A549 (cell line): ENCODE results near the gene CLDN14.

ENCODE experiments used
- CBX8 ChIP-seq: fragments of 200-600 bp; sonication (generic); IDR thresholded peaks from 2 replicates; pipeline ENCODE4 v1.6.1; 2016
- CEBPB ChIP-seq, 2 experiments: fragments of >200 bp in 1 of 2; sonication (Bioruptor Twin) in 1 of 2; formaldehyde crosslinking in 1 of 2; IDR thresholded peaks; 2 replicates each; pipeline ENCODE4 v1.6.1; 2012 to 2016
- CTCF ChIP-seq: fragments of >200 bp; sonication (Bioruptor Twin); formaldehyde crosslinking; IDR thresholded peaks from 3 replicates; pipeline ENCODE4 v1.5.1; 2016
- EHF ChIP-seq: fragments of 250-450 bp; sonication (Bioruptor Pico); IDR thresholded peaks from 2 replicates; pipeline ENCODE4 v1.5.0; 2020; ENCODE audit warnings: mild to moderate bottlenecking
- FOSL2 ChIP-seq, 2 experiments: fragments of 450-650 bp in 1 of 2; fragments of >200 bp in 1 of 2; sonication (Bioruptor Twin) in 1 of 2; formaldehyde crosslinking; IDR thresholded peaks; 2 replicates each; pipeline versions ENCODE4 v1.5.0 to v1.6.1; 2016 to 2020; ENCODE audit warnings: mild to moderate bottlenecking in 1 of 2, moderate library complexity in 1 of 2
- MAX ChIP-seq: IDR thresholded peaks from 2 replicates; pipeline ENCODE4 v1.6.1; 2012
- NFE2L2 ChIP-seq: fragments of 150-350 bp; conservative IDR thresholded peaks from 2 replicates; pipeline ENCODE4 v1.6.1; 2014; ENCODE audit warnings: low read length
- POLR2A ChIP-seq: IDR thresholded peaks from 2 replicates; pipeline ENCODE4 v1.6.1; 2012; ENCODE audit warnings: mild to moderate bottlenecking, low read length
- RFX5 ChIP-seq: fragments of 450-650 bp; IDR thresholded peaks from 2 replicates; pipeline ENCODE4 v1.7.1; 2014; ENCODE audit warnings: antibody characterized with exemption, mild to moderate bottlenecking, moderate library complexity

GRCh38 chr21:36459098-36459497, 20.8 kb downstream of the CLDN14 start:
- no peak for TF ChIP-seq CBX8
- no peak for TF ChIP-seq EHF (CRISPR knock-in tag)
- TF ChIP-seq MAX = no peak
- no peak for TF ChIP-seq NFE2L2
- TF ChIP-seq POLR2A = no peak
- no peak for TF ChIP-seq CTCF
- TF ChIP-seq CEBPB (IDR thresholded peaks at IDR 0.05) = no peak
- no peak for TF ChIP-seq RFX5
- TF ChIP-seq FOSL2 (IDR thresholded peaks at IDR 0.05) = no peak
- no peak for TF ChIP-seq FOSL2 (CRISPR knock-in tag; IDR thresholded peaks at IDR 0.05)
